H1 (cell line): Measurements from ENCODE around the gene BCL2L1. TPM values are rescaled to one million over a fixed set of nuclear protein-coding genes. Genes with fewer than 3 reads are reported as not detected.

Experiments used
- ATF2 ChIP-seq: IDR thresholded peaks from 2 replicates; pipeline ENCODE4 v1.6.1; 2012; ENCODE audit warnings: low read length, inconsistent platforms
- CHD7 ChIP-seq: fragments of 300-600 bp; sonication (generic); IDR thresholded peaks from 2 replicates; pipeline ENCODE4 v1.7.1; 2012; ENCODE audit warnings: low read length, moderate library complexity, mild to moderate bottlenecking, inconsistent platforms; ENCODE audit not compliant: insufficient replicate concordance
- EGR1 ChIP-seq: IDR thresholded peaks from 2 replicates; pipeline ENCODE4 v1.6.1; 2011; ENCODE audit warnings: low read depth, low read length, borderline replicate concordance
- EZH2 ChIP-seq: fragments of 200-600 bp; sonication (generic); IDR thresholded peaks from 2 replicates; pipeline ENCODE4 v1.7.1; 2012; ENCODE audit warnings: low read depth, mild to moderate bottlenecking, moderate library complexity, low read length, inconsistent platforms; ENCODE audit not compliant: severe bottlenecking
- JUND ChIP-seq: IDR thresholded peaks from 2 replicates; pipeline ENCODE4 v1.6.1; 2011; ENCODE audit warnings: mild to moderate bottlenecking, improper control_type of control experiment, low read length
- NANOG ChIP-seq: IDR thresholded peaks from 2 replicates; pipeline ENCODE4 v1.6.1; 2011; ENCODE audit warnings: low read length, low read depth, mild to moderate bottlenecking, inconsistent platforms; ENCODE audit not compliant: insufficient read depth, poor library complexity, severe bottlenecking
- POU5F1 ChIP-seq: IDR thresholded peaks from 2 replicates; pipeline ENCODE4 v1.6.1; 2011; ENCODE audit warnings: low read depth, mild to moderate bottlenecking, low read length, moderate library complexity
- polyA plus RNA-seq, 7 experiments: library from polyadenylated mRNA; depleted of rRNA in 3 of 7; stranded (reverse) in 5 of 7; unstranded in 2 of 7; fragments of >200 nt in 5 of 7; fragments of 200-250 nt in 2 of 7; gene quantifications; 1 replicate in 5 of 7; 2 replicates in 1 of 7; 4 replicates in 1 of 7; pipeline versions ENCODE4 v1.2.1 to v1.2.3, GENCODE V29; 2011 to 2013; ENCODE audit warnings: missing spikeins in 2 of 7, mixed read lengths in 2 of 7
- total RNA-seq: library from RNA; stranded (reverse); fragmentation: NEBNext Ultra II Directional; extraction: Animal tissue kit (Norgen Biotek cat#: 25700); gene quantifications from 2 replicates; pipeline ENCODE4 v1.2.1, GENCODE V29; 2021

BCL2L1 gene
- total and polyA plus RNA-seq, 2 of the 8 experiments (the other 6 are each of a cell fraction or from before 2014, with no cell fraction given), result 64.9 to 66.1 TPM

GRCh38 chr20:31705598-31706597 lies 16.8 kb downstream of the BCL2L1 start (continued):
- TF ChIP-seq CHD7, result no peak
- TF ChIP-seq JUND, result no peak
- TF ChIP-seq EGR1, result no peak
- no peak for TF ChIP-seq NANOG
- TF ChIP-seq POU5F1, result no peak
- TF ChIP-seq ATF2, result no peak
- no peak for TF ChIP-seq EZH2
